ENCODE data around the gene NHS.

DNA sequence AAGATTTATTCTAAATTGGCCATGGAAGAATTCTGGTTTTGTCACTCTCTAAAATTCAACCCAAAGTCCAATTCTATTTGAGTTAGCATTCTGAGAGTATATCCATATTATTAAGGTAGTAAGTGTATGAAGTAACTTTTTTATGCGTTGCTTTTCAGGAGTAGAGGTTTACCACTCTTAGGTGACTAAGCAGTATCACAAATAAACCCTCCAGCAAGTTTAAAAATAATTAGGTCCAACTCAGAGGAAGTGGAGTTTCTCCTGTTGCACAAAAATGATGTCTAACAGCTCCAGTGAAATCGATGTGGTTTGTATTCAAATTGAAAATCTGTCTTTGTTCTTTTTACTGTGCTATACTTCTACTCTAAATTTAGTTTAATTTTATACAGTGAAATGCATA lies 368.9 kb downstream of the NHS start:
- TF ChIP-seq, protein P1, sequence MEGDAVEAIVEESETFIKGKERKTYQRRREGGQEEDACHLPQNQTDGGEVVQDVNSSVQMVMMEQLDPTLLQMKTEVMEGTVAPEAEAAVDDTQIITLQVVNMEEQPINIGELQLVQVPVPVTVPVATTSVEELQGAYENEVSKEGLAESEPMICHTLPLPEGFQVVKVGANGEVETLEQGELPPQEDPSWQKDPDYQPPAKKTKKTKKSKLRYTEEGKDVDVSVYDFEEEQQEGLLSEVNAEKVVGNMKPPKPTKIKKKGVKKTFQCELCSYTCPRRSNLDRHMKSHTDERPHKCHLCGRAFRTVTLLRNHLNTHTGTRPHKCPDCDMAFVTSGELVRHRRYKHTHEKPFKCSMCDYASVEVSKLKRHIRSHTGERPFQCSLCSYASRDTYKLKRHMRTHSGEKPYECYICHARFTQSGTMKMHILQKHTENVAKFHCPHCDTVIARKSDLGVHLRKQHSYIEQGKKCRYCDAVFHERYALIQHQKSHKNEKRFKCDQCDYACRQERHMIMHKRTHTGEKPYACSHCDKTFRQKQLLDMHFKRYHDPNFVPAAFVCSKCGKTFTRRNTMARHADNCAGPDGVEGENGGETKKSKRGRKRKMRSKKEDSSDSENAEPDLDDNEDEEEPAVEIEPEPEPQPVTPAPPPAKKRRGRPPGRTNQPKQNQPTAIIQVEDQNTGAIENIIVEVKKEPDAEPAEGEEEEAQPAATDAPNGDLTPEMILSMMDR (IDR thresholded peaks at IDR 0.05) = no peak
- no peak for TF ChIP-seq POLR2A (IDR thresholded peaks at IDR 0.05)
